Stimulated activated CD4-positive, alpha-beta T cell treated with anti-CD3 and anti-CD28 coated beads, Interleukin-4, amount 100 ng/mL, for 24 hours (primary cell): ENCODE data around the gene FOXP1.

Experiments
- DNase-seq: peaks from one replicate; pipeline ENCODE4 v3.0.0-alpha.2; 2020

The FOXP1 gene

GRCh38 chr3:71290301-71290700, 293.2 kb downstream of the FOXP1 start:
- DNase-seq, result no peak

DNA sequence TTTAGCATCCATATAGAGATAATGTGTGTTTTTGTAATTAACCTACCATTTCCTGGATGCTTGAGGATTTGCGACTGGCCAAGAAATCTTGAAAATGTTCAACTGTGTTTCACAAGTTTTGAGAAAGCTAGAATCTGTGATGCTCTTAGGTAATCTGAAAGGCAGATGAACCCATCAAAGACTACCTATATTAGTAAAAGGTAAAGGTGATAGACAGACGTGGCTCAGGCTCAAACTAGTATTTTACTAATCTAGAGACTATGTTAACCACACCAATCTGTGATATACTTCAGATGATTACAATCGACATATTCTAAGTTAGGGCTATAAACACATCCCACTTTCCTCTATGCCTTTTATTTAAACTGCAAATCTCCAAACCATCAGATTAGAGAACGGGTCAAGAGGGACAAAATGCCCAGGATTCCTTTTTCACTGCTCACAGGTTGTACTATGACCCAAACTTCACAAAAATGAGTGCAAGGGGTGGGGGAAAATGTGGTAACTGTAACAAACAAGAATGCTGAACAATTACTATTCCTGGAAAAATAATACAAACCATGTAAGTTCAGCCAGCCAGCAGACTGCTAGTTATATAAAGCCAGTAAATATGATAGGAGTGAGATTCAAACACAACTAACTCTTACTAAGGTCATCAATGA, 295.1 kb downstream of the FOXP1 start:
- DNase-seq, result no peak

- DNase-seq, result no peak
Measured at GRCh38 chr3:71285086-71285485, 298.4 kb downstream of the FOXP1 start.

GRCh38 chr3:71282976-71283375, 300.6 kb downstream of the FOXP1 start:
- no peak for DNase-seq

- DNase-seq, result no peak
Measured at GRCh38 chr3:71281280-71281679, 302.2 kb downstream of the FOXP1 start.

DNA sequence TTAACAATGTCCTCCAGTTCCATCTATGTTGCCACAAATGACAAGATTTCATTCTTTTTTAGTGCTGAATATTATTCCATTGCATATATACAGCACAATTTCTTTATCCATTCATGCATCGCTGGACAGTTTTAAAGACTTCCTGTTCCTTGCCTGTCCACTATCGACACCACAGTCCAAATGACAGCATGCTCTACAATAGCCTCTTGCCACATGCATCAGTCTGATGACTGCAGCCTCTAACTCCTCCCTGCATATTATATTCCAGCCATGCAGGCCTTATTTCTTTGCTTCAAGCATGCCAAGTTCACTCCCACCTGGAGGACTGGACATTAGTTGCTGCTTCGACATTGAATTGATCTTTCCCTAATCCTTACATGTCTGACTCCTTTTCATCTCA, 306.2 kb downstream of the FOXP1 start:
- DNase-seq, result no peak

- DNase-seq, result no peak
Measured at GRCh38 chr3:71276531-71276930, 307.0 kb downstream of the FOXP1 start.

DNA sequence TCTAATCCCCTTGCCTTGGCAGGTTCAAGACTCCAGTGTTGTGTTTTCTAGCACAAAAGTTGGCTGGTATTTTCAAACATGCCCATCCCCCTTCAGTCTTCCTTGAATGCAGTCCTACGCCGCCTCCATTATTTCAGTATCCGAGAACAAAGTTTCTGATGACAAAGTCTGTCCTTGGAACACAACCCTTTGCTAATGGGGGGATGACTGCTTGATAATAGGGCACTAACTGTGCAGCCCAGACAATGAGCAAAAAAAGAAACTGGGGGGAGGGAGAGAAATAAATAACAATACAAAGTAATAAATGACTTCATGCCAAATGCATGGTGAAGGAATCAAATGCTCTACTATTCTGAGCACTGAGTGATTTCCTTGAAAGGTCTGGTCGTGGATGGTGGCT, 310.1 kb downstream of the FOXP1 start:
- DNase-seq, result no peak

- no peak for DNase-seq
Measured at GRCh38 chr3:71271596-71271995, 311.9 kb downstream of the FOXP1 start.

- DNase-seq, result no peak
Measured at GRCh38 chr3:71269906-71270305, 313.6 kb downstream of the FOXP1 start.

DNA sequence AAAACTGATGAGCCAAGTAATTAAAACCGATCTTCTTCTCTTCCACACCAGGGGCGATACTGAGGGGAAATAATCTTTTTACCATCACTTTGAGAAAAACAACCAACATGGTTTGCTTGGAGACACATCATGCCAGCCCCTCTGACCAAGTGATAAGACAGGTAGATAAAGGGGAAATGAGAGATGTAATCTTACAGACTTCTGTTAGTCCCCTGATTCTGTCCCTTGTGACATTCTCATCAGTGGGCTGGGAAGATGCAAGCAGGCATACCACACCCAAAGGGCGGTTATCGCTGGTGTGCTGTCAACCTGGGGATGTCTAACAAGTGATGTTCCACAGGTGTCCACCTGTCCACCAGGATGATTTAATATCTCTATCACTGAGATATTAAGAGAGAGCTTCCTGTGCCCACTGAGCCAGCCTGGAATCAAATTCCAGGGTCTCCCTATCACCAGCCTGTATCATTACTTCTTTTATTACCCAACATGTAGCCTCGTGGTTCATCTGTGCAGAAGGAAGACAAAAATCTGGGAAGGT, 315.0 kb downstream of the FOXP1 start:
- no peak for DNase-seq

GRCh38 chr3:71266875-71267274, 316.7 kb downstream of the FOXP1 start:
- DNase-seq, result no peak

GRCh38 chr3:71265365-71265915, 318.1 kb downstream of the FOXP1 start:
- DNase-seq, result no peak

DNA sequence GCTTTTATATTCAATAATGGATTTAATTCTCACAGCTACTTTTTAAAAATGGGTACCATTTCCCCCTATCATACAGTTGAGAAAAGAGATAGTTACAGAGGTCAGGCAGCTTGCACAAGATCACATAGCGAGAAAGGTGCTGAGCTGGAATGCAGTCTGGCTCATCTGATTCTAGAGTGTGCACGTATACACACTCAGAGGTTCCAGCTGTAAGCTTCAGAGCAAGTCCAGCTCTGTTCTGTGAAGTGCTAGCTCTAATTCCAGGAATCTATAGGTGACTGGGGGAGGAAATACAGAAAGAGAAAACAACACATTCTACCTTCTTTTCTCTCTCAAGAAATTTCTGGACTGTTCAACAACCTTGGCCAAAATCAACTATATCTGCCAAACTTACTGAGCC, 318.7 kb downstream of the FOXP1 start:
- DNase-seq, result no peak

DNA sequence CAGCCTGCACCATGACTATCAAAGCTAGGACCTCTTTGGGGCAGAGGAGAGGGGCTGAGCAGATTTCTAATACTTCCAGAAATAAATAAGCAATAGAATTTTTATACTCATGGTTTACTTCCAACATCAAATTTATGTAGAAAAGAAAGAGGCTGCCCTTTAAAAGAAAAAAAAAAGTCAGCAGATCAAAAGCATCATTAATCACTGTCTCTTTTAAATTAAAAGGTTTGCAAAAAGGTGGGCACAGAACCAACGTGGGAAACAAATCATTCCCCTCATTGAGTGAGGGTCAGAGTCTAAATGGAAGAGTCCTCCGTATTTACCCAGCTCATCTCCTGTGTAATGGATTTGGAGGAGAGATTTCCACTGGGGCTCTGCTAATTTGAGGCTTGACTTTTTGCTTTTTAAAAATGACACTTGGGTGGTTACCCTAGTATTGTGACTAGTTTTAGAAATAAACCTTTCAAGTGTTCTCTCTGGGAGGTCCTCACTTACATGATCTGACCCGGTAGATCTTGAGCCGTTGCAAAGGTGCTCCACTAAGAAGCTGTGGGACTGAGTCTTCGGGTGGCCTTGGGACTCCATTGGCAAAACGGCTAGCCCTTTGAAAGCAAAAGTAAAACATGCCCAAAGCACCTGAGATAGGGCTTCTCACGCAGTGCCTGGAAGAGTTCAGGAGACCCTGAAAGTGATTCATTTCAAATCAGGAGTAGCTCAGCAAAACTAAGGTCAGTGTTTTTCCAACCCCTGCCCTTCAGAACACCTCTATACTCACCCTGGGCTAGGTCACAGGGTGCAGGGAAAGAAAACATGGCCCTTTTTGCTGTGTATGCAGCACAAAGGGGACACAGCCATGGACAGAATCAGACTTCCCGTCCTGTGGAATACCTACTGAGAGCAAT, 320.9 kb downstream of the FOXP1 start:
- DNase-seq, result no peak

DNA sequence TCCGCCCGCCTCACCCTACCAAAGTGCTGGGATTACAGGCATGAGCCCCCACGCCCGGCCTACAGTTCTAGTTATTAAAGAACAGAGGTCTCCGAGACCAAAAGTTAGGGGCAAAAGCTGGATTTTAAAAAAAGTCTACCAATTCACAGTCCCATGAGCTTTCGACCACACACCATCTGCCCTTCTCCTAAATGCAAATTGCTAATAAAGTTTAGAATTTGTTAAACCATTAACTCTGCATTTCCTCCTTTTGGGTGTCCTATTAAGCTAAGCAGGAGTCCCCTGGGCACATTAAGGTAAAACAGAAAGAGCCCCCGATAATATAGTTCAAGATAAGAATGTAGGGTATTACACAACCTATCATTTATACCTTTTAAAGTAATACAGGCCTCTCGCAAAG, 322.7 kb downstream of the FOXP1 start:
- no peak for DNase-seq

- DNase-seq, result no peak
Measured at GRCh38 chr3:71258526-71258925, 325.0 kb downstream of the FOXP1 start.

- DNase-seq, result no peak
Measured at GRCh38 chr3:71258116-71258515, 325.4 kb downstream of the FOXP1 start.

DNA sequence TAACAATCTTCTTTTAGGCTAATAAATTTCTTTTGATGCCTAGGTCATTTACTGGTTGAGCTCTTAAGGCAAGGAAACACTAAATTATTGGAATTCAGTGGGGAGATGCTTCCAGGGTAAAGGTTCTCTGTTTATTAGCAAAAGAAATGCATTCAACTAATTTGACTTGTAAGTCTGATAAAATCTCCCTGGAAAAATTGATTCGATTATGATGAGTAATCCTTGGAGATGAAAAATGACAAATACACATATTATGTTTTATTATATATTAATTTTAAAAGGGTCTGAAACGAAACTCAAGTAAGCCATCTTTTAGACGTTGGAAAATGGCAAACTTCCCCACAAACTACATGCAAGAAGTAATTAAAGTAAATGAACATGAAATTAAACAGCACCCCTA, 328.0 kb downstream of the FOXP1 start:
- no peak for DNase-seq

DNA sequence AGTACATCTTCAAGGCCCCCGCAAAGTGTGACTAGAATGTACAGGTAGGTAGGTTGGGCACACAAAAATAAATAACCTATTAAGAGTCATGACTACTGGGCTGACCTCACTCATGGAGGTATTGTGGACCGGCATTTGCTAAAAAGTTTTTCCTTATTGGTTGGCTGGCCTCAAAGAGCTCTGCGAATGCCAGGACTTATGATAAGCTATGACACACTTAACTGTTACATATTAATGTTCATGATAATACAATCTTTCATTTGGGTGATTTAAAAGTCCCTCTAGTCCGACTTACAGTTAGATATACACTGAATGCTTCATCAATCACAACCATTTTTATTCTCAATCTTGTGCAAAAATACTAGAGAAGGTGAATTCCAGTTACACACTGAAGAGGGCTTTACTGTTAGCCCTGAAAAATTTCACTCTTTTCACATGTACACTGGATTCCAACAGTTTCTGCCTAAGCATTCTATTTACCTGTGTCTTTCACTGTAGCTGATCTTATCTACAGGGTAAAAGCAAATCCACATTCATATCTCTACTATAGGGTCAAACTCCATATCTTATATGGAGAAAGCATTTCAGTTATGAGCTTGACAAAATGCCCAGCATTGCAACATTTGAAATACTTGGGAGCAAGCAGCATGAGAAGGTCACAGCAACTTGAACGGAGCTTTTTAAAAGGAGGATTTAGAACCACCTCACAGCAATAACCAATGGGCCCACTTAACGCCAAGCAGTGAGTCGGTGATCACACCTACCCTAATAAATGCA, 329.1 kb downstream of the FOXP1 start:
- DNase-seq, result no peak

DNA sequence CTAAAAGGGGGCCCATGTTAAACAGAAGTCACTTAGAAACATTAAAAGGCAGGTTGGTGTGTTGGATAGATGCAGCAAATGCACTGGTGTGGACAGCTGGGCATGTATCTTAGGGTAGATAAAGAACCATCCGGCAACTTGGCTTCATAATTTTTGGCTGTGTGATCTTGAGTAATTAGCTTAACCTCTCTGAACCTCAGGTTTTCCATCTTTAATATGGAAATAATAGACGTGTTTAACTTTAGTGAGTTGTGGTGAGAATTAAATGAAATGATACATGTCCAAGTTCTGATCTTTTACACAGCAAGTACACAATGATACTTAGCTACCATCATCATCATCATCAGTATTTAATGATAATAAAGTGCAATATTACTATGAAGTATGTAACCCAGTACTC, 330.4 kb downstream of the FOXP1 start:
- DNase-seq, result no peak

- no peak for DNase-seq
Measured at GRCh38 chr3:71252466-71252865, 331.1 kb downstream of the FOXP1 start.

GRCh38 chr3:71251156-71251775, 332.3 kb downstream of the FOXP1 start:
- DNase-seq, result no peak
